ENCODE measurements around the gene PTOV1. TPM values are rescaled to one million over a fixed set of nuclear protein-coding genes. Genes with fewer than 3 reads are reported as not detected.

The PTOV1 gene
- total and polyA plus RNA-seq, 7 donors = 52.2 to 105 (median 63.8) TPM

DNA sequence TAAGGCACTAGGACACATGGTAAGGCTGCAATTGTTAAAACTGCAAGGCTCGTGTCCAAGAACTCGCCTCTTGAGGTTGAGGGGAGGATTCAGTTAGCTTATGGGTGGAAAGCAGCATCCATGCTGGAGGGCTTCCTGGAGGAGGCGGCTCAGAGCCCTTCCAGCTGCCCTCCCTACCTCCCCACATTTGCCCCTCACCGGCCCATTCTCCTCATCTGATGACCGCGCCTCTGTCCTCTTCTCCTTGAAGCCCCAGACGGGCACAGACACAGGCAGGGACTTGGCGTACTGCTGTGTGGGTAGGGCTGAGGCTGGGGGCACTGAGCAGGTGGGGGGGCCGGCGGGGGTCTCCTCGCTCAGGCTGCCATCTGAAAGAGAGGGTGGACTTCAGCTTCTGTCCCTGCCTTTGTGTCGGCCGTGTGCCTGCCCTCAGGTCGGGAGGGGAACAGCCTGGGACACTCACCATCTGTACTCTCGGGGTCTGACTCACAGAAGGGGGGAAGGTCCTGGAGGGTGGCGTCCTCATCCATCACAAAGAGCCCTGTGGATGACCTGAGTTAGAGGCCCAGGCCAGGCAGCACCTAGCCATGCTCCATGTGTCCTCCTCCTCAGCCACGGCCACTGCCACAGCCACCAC is 20.5 kb downstream of the PTOV1 start:
- TF ChIP-seq POLR2A (IDR thresholded peaks at IDR 0.05) (no peak), EP300 (IDR thresholded peaks at IDR 0.05) (no peak)
- Histone ChIP-seq H3K4me3 (no peak overlapping the region), H3K27ac (peak overlapping the region in 1 of 4 donors; percentile 96), H3K27me3 (no peaks in the 10 kb centered on the region), H3K4me1 (peaks cover 0 to 49% (median 47%) of the 10 kb centered on the region in 4 donors), H3K36me3 (peaks cover 0 to 24% (median 5%) of the 10 kb centered on the region in 4 donors), H3K9me3 (no peaks in the 10 kb centered on the region)
- DNase-seq = no peak
- 92 to 94% methylated on average over 17 of the region's 17 CpGs for WGBS, 2 donors
- intact Hi-C loops (cut with DNase I) = no loop called here

DNA sequence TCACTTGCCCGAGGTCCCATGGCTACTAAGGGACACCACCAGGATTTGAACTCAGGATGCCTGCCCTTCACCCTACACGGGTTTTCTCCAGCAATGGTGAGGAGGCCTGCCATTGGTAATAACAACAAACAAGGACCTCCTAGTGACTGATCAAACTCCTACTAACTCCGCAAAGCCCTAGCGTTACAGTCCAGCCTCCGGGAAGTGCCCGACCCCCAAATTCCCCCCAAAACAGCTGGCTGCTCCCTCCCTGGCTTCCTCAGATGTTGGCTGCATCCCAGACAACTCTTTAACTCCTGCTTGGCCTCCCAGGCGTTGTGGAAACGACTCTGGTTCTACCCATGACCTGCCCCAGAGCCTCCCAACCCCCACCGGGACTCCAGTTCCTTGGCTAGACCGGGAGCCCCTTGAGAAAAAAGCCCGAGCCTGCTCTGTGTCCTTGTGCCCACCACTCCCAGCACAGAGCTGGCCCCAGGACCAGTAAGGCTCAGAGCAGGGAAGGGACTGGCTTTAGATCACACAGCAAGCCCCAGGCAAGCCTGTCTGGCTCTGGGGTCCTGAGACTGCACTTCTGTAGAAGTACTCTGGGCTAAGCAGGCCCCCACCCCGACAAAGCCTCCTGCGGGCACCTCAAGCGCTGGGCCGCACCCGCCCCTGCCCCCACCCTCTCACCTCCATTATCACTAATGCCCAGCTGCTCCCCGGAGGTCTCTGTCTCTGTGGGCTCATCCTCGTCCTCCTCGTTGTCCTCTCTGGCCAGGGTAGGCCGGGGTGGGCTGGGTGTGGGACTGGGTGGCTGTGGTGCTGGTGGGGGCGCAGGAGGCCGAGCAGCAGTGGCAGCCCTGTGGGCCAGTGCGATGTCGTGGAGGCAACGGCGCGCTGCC is 21.5 kb downstream of the PTOV1 start:
- 90 to 91% methylated on average over 27 of the region's 27 CpGs for WGBS, 2 donors
- intact Hi-C loops (cut with DNase I) = no loop called here
- Histone ChIP-seq H3K9me3 (no peaks in the 10 kb centered on the region), H3K27ac (no peak overlapping the region), H3K4me3 (no peak overlapping the region), H3K27me3 (no peaks in the 10 kb centered on the region), H3K36me3 (peaks cover 0 to 24% (median 5%) of the 10 kb centered on the region in 4 donors), H3K4me1 (peaks cover 0 to 44% (median 42%) of the 10 kb centered on the region in 4 donors)
- DNase-seq = no peak
- TF ChIP-seq EP300 (IDR thresholded peaks at IDR 0.05) (no peak), POLR2AphosphoS5 (IDR thresholded peaks at IDR 0.05) (no peak), POLR2A (IDR thresholded peaks at IDR 0.05) (no peak)
- TF ChIP-seq, protein P1, sequence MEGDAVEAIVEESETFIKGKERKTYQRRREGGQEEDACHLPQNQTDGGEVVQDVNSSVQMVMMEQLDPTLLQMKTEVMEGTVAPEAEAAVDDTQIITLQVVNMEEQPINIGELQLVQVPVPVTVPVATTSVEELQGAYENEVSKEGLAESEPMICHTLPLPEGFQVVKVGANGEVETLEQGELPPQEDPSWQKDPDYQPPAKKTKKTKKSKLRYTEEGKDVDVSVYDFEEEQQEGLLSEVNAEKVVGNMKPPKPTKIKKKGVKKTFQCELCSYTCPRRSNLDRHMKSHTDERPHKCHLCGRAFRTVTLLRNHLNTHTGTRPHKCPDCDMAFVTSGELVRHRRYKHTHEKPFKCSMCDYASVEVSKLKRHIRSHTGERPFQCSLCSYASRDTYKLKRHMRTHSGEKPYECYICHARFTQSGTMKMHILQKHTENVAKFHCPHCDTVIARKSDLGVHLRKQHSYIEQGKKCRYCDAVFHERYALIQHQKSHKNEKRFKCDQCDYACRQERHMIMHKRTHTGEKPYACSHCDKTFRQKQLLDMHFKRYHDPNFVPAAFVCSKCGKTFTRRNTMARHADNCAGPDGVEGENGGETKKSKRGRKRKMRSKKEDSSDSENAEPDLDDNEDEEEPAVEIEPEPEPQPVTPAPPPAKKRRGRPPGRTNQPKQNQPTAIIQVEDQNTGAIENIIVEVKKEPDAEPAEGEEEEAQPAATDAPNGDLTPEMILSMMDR (IDR thresholded peaks at IDR 0.05) = no peak

DNA sequence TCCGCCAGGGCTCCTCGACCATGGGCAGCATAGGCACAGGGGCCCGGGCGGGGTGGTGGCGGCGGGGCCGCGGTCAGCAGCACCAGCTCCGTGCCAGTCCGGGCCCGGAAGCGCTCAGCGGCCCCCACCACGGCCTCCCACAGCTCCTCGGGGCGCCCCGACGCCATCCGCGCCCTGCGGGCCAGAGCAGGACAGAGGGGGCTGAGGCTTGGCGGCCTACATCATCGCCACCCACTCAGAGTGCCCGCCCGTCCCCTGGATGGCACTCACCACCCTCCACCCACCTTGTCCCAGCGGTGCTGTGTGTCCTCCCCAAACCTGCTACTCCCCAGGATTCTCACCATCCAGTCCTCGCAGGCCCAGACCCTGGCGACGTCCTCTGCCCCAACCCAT is 22.2 kb downstream of the PTOV1 start:
- 93 to 95% methylated on average over 29 of the region's 29 CpGs for WGBS, 2 donors
- intact Hi-C loops (cut with DNase I) = no loop called here
- H3K27ac ChIP-seq = no peak overlapping the region
- peaks cover 0 to 44% (median 40%) of the 10 kb centered on the region in 4 donors for H3K4me1 ChIP-seq
- H3K27me3 ChIP-seq = no peaks in the 10 kb centered on the region
- peaks cover 0 to 24% (median 5%) of the 10 kb centered on the region in 4 donors for H3K36me3 ChIP-seq
- no peaks in the 10 kb centered on the region for H3K9me3 ChIP-seq
- no peak for TF ChIP-seq POLR2A (IDR thresholded peaks at IDR 0.05)
- TF ChIP-seq POLR2AphosphoS5 (IDR thresholded peaks at IDR 0.05) = no peak
- TF ChIP-seq EP300 (IDR thresholded peaks at IDR 0.05) = no peak
- TF ChIP-seq, protein P1 (IDR thresholded peaks at IDR 0.05) = no peak
- H3K4me3 ChIP-seq = no peak overlapping the region
- DNase-seq = no peak

DNA sequence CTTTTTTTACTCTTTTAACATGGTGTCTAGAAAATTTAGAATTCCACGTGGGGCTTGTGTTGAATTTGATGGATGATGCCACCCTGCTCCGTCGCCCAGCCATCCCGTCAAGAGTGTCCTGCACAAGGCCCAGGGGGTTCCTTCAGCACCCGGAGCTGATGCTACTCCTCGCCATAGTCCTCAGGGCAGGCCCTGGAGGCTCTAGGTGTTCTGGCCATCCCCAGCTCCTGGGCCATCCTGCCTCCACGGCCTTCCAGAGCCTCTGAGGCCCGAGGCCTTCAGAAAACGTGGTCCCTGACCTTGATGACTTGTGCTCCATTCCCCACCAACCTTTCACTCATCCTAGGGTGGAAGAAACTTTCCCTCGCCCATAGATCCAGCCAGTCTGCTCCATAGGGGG is 22.9 kb downstream of the PTOV1 start:
- DNase-seq = no peak
- Histone ChIP-seq H3K4me3 (no peak overlapping the region), H3K27me3 (no peaks in the 10 kb centered on the region), H3K4me1 (peaks cover 0 to 43% (median 40%) of the 10 kb centered on the region in 4 donors), H3K36me3 (peaks cover 0 to 27% (median 5%) of the 10 kb centered on the region in 4 donors), H3K27ac (no peak overlapping the region), H3K9me3 (no peaks in the 10 kb centered on the region)
- intact Hi-C loops (cut with DNase I) = no loop called here
- TF ChIP-seq POLR2AphosphoS5 (IDR thresholded peaks at IDR 0.05) (no peak), EP300 (IDR thresholded peaks at IDR 0.05) (no peak), POLR2A (IDR thresholded peaks at IDR 0.05) (no peak)
- TF ChIP-seq, protein P1 (IDR thresholded peaks at IDR 0.05) = no peak
- 92 to 94% methylated on average over 10 of the region's 10 CpGs for WGBS, 2 donors
